A549 (cell line): ENCODE results near the gene AQP5. TPM values are rescaled to one million over a fixed set of nuclear protein-coding genes. Genes with fewer than 3 reads are reported as not detected.
"Not testable (repeated sequence)": the region's sequence is repeated elsewhere in the genome, so short reads cannot be mapped to it uniquely, and the experiment has no call there.

Experiments used
- ATAC-seq, 2 experiments: fragments of 200-7000 bp in 1 of 2; fragments of >200 bp in 1 of 2; cut with Nextera tagmentation in 1 of 2; cut with Tn5 transposase in 1 of 2; 3 replicates each; pipeline versions ENCODE4 v1.8.0 to v1.9.1; 2018 to 2020; ENCODE audit warnings: mild to moderate bottlenecking in 1 of 2, moderate library complexity in 1 of 2
- CTCF ChIA-PET: fragments of 300-600 bp; sonication (Branson Sonifier 250); formaldehyde crosslinking; extraction: SDS; loops from one replicate; lab custom pipeline; 2021; ENCODE audit warnings: antibody characterized with exemption, inconsistent platforms; lab: Yijun Ruan, JAX
- POLR2A ChIA-PET: fragments of 350-600 bp; formaldehyde crosslinking; extraction: SDS; loops from one replicate; lab custom pipeline; 2021; ENCODE audit warnings: antibody characterized with exemption, inconsistent platforms; lab: Yijun Ruan, JAX
- DNase-seq, 2 experiments: peaks; one replicate each; pipeline versions ENCODE4 v3.0.0 to v3.0.0-alpha.2; 2011 to 2016; ENCODE audit warnings: low read depth in 1 of 2, low spot score in 1 of 2
- FAIRE-seq: peaks from 2 replicates; lab custom pipeline; 2011; peaks lifted over from hg19 to GRCh38; lab: Jason Lieb, UNC
- H3K27ac ChIP-seq, 2 experiments: fragments of >200 bp; sonication (Bioruptor Twin); formaldehyde crosslinking; 3 replicates each; pipeline ENCODE4 v1.5.1; 2016 to 2017
- H3K4me1 ChIP-seq: fragments of >200 bp; sonication (Bioruptor Twin); formaldehyde crosslinking; 3 replicates; pipeline ENCODE4 v1.6.1; 2016
- H3K4me2 ChIP-seq: fragments of >200 bp; sonication (Bioruptor Twin); formaldehyde crosslinking; 3 replicates; pipeline ENCODE4 v1.6.1; 2016
- H3K4me3 ChIP-seq: fragments of >200 bp; sonication (Bioruptor Twin); formaldehyde crosslinking; 3 replicates; pipeline ENCODE4 v1.5.1; 2016
- H3K9me3 ChIP-seq: fragments of >200 bp; sonication (Bioruptor Twin); formaldehyde crosslinking; 3 replicates; pipeline ENCODE4 v1.6.1; 2016
- BCL3 ChIP-seq: fragments of >200 bp; sonication (Bioruptor Twin); formaldehyde crosslinking; IDR thresholded peaks from 3 replicates; pipeline ENCODE4 v1.6.1; 2016
- CBX2 ChIP-seq: fragments of 200-600 bp; sonication (generic); IDR thresholded peaks from 2 replicates; pipeline ENCODE4 v1.6.1; 2016; ENCODE audit warnings: low read depth, mild to moderate bottlenecking, borderline replicate concordance
- CBX8 ChIP-seq: fragments of 200-600 bp; sonication (generic); IDR thresholded peaks from 2 replicates; pipeline ENCODE4 v1.6.1; 2016
- CEBPB ChIP-seq, 2 experiments: fragments of >200 bp in 1 of 2; sonication (Bioruptor Twin) in 1 of 2; formaldehyde crosslinking in 1 of 2; IDR thresholded peaks; 2 replicates each; pipeline ENCODE4 v1.6.1; 2012 to 2016
- CTCF ChIP-seq: fragments of >200 bp; sonication (Bioruptor Twin); formaldehyde crosslinking; IDR thresholded peaks from 3 replicates; pipeline ENCODE4 v1.5.1; 2016
- EHMT2 ChIP-seq: fragments of 200-600 bp; sonication (generic); IDR thresholded peaks from 2 replicates; pipeline ENCODE4 v1.6.1; 2016; ENCODE audit warnings: antibody characterized with exemption, low read depth, mild to moderate bottlenecking, moderate library complexity
- FOSL2 ChIP-seq, 2 experiments: fragments of 450-650 bp in 1 of 2; fragments of >200 bp in 1 of 2; sonication (Bioruptor Twin) in 1 of 2; formaldehyde crosslinking; IDR thresholded peaks; 2 replicates each; pipeline versions ENCODE4 v1.5.0 to v1.6.1; 2016 to 2020; ENCODE audit warnings: mild to moderate bottlenecking in 1 of 2, moderate library complexity in 1 of 2
- GATA3 ChIP-seq: IDR thresholded peaks from 2 replicates; pipeline ENCODE4 v1.6.1; 2012; ENCODE audit warnings: borderline replicate concordance
- HEYL ChIP-seq: fragments of 250-450 bp; sonication (Bioruptor Pico); IDR thresholded peaks from 2 replicates; pipeline ENCODE4 v1.8.0; 2021; ENCODE audit warnings: mild to moderate bottlenecking, moderate library complexity
- HOXA7 ChIP-seq: fragments of 250-450 bp; sonication (Bioruptor Pico); IDR thresholded peaks from 2 replicates; pipeline ENCODE4 v1.5.0; 2020; ENCODE audit warnings: mild to moderate bottlenecking, moderate library complexity
- HOXB5 ChIP-seq: fragments of 250-450 bp; sonication (Bioruptor Pico); IDR thresholded peaks from 2 replicates; pipeline ENCODE4 v1.5.0; 2020; ENCODE audit warnings: mild to moderate bottlenecking, moderate library complexity
- JUNB ChIP-seq: fragments of >200 bp; sonication (Bioruptor Twin); formaldehyde crosslinking; IDR thresholded peaks from 2 replicates; pipeline ENCODE4 v1.6.1; 2016
- MAFK ChIP-seq: fragments of 450-650 bp; IDR thresholded peaks from 2 replicates; pipeline ENCODE4 v1.6.1; 2014; ENCODE audit not compliant: partially characterized antibody
- NR3C1 ChIP-seq: fragments of >200 bp; sonication (Bioruptor Twin); formaldehyde crosslinking; IDR thresholded peaks from 3 replicates; pipeline ENCODE4 v1.6.1; 2017
- PBX3 ChIP-seq: IDR thresholded peaks from 2 replicates; pipeline ENCODE4 v1.6.1; 2012
- POLR2A ChIP-seq: IDR thresholded peaks from 2 replicates; pipeline ENCODE4 v1.6.1; 2012; ENCODE audit warnings: mild to moderate bottlenecking, low read length
- POLR2AphosphoS2 ChIP-seq: conservative IDR thresholded peaks from 2 replicates; pipeline ENCODE4 v1.6.1; 2012; ENCODE audit warnings: low read length, improper control_type of control experiment, inconsistent platforms
- RAD21 ChIP-seq, 2 experiments: fragments of >200 bp in 1 of 2; sonication (Bioruptor Twin) in 1 of 2; formaldehyde crosslinking in 1 of 2; IDR thresholded peaks in 1 of 2; conservative IDR thresholded peaks in 1 of 2; 2 replicates in 1 of 2; 3 replicates in 1 of 2; pipeline ENCODE4 v1.6.1; 2012 to 2018; ENCODE audit warnings: inconsistent platforms in 1 of 2
- RCOR1 ChIP-seq: fragments of 150-350 bp; IDR thresholded peaks from 2 replicates; pipeline ENCODE4 v1.6.1; 2014; ENCODE audit warnings: antibody characterized with exemption, low read length, low read depth
- ZFP36 ChIP-seq: fragments of 450-650 bp; IDR thresholded peaks from 2 replicates; pipeline ENCODE4 v1.6.1; 2014; ENCODE audit warnings: borderline replicate concordance; ENCODE audit not compliant: partially characterized antibody
- ZSCAN20 ChIP-seq: fragments of 250-450 bp; sonication (Bioruptor Pico); IDR thresholded peaks from 2 replicates; pipeline ENCODE4 v1.8.0; 2022; ENCODE audit warnings: mild to moderate bottlenecking, moderate library complexity
- WGBS: methylation state at CpG from one replicate; pipeline ENCODE4 v1.1.6; 2017; ENCODE audit errors: missing lambda C conversion rate; 5-methylcytosine and 5-hydroxymethylcytosine counted together
- polyA plus RNA-seq, 4 experiments: library from polyadenylated mRNA; depleted of rRNA in 3 of 4; stranded (reverse); fragments of >200 nt; fragmentation: RNase III in 1 of 4; extraction: RNeasy Plus Mini Kit Qiagen cat#74134 plus additional on column Dnase treatment in 1 of 4; gene quantifications; 2 replicates in 3 of 4; 3 replicates in 1 of 4; pipeline ENCODE4 v1.2.3, GENCODE V29; 2011 to 2017

AQP5 gene
- polyA plus RNA-seq, 2 of the 4 experiments (the other 2 are of a cell fraction): not detected

- FAIRE-seq: no peak
- TF ChIP-seq POLR2AphosphoS2: no peak
- TF ChIP-seq FOSL2 (IDR thresholded peaks at IDR 0.05): no peak
- TF ChIP-seq FOSL2 (CRISPR knock-in tag; IDR thresholded peaks at IDR 0.05): no peak
- TF ChIP-seq CEBPB (IDR thresholded peaks at IDR 0.05): no peak
- TF ChIP-seq NR3C1: no peak
- no peak for TF ChIP-seq HOXB5 (CRISPR knock-in tag)
- TF ChIP-seq MAFK: no peak
- no peak for TF ChIP-seq BCL3
- TF ChIP-seq POLR2A: no peak
- no peak for TF ChIP-seq CTCF
- TF ChIP-seq HEYL (CRISPR knock-in tag): no peak
- no peak for TF ChIP-seq HOXA7 (CRISPR knock-in tag)
- no peak for TF ChIP-seq CBX8
- TF ChIP-seq RAD21 (conservative IDR thresholded peaks at IDR 0.05 in 1 of 2, IDR thresholded peaks at IDR 0.05 in 1 of 2): no peak
- no peak for TF ChIP-seq GATA3
- no peak for TF ChIP-seq RCOR1
- no peak for TF ChIP-seq EHMT2
- no peak for ATAC-seq
- no peak for DNase-seq
- 95% methylated on average over 5 of the region's 5 CpGs for WGBS
- ChIA-PET POLR2A (no interaction called here), CTCF (interaction anchor here (0.7 to 29.8 kb wide), 9 partner anchors 10 to 236 kb away, joined by 3 to 708 read pairs (median 4); partner anchors contain the start of genes AQP6, ASIC1 and SMARCD1)
- Histone ChIP-seq H3K4me1 (no peaks in the 10 kb centered on the region), H3K27ac (no peak overlapping the region), H3K4me2 (no peak overlapping the region), H3K4me3 (no peak overlapping the region), H3K9me3 (no peaks in the 10 kb centered on the region)
Measured at GRCh38 chr12:49985981-49986380, 24.3 kb downstream of the AQP5 start.

- CTCF ChIA-PET: interaction anchor here (0.7 to 29.8 kb wide), 8 partner anchors 13 to 236 kb away, joined by 3 to 708 read pairs (median 4); partner anchors contain the start of genes AQP6, ASIC1 and SMARCD1
- POLR2A ChIA-PET, H3K4me1 ChIP-seq, H3K9me3 ChIP-seq, FAIRE-seq, H3K4me3 ChIP-seq, H3K27ac ChIP-seq, ATAC-seq, H3K4me2 ChIP-seq, DNase-seq: not testable (repeated sequence)
- 80% methylated on average over 3 of the region's 3 CpGs for WGBS
Measured at GRCh38 chr12:49986476-49986875, 24.8 kb downstream of the AQP5 start.

GRCh38 chr12:49987625-49988303 lies 26.1 kb downstream of the AQP5 start:
- CTCF ChIA-PET: interaction anchor here (0.5 to 22.4 kb wide), 3 partner anchors 16 to 651 kb away, joined by 3 to 327 read pairs (median 4); partner anchors contain the start of gene AQP6
- no peak for ATAC-seq
- no peak for FAIRE-seq

GRCh38 chr12:49989400-49989799 lies 27.7 kb downstream of the AQP5 start:
- H3K9me3 ChIP-seq, H3K4me2 ChIP-seq, FAIRE-seq, H3K27ac ChIP-seq, DNase-seq, H3K4me3 ChIP-seq, POLR2A ChIA-PET, ATAC-seq, H3K4me1 ChIP-seq: not testable (repeated sequence)
- 97% methylated on average over 2 of the region's 2 CpGs for WGBS
- CTCF ChIA-PET: interaction anchor here (0.7 to 22.4 kb wide), 8 partner anchors 10 to 123 kb away, joined by 3 to 327 read pairs (median 3); partner anchors contain the start of gene AQP6

More at GRCh38 chr12:49987625-49988303, 26.1 kb downstream of the AQP5 start:
- H3K9me3 ChIP-seq: no peaks in the 10 kb centered on the region
- 80% methylated on average over 4 of the region's 4 CpGs for WGBS
- TF ChIP-seq JUNB: no peak
- TF ChIP-seq PBX3: no peak
- TF ChIP-seq FOSL2 (IDR thresholded peaks at IDR 0.05): no peak
- TF ChIP-seq FOSL2 (CRISPR knock-in tag; IDR thresholded peaks at IDR 0.05): no peak
- TF ChIP-seq ZFP36: no peak
- TF ChIP-seq CBX2: no peak
- no peak for TF ChIP-seq EHMT2
- no peak for TF ChIP-seq ZSCAN20
- POLR2A ChIA-PET: no interaction called here
- DNase-seq: no peak
- H3K27ac ChIP-seq: no peak overlapping the region
- no peak overlapping the region for H3K4me2 ChIP-seq
- no peaks in the 10 kb centered on the region for H3K4me1 ChIP-seq
- no peak overlapping the region for H3K4me3 ChIP-seq
